22Rv1 (cell line): ENCODE results near the gene RRP36.

Source experiments
- H3K27ac ChIP-seq: fragments of 450-650 bp; 2 replicates; pipeline ENCODE4 v1.5.1; 2017
- CTCF ChIP-seq: fragments of 450-650 bp; IDR thresholded peaks from 2 replicates; pipeline ENCODE4 v1.5.1; 2017; ENCODE audit warnings: mild to moderate bottlenecking
- ZFX ChIP-seq: fragments of 450-650 bp; IDR thresholded peaks from 2 replicates; pipeline ENCODE4 v1.6.1; 2017; ENCODE audit warnings: antibody characterized with exemption, borderline replicate concordance

Gene RRP36

GRCh38 chr6:43009124-43009523 lies 12.3 kb upstream of the RRP36 start:
- TF ChIP-seq ZFX (no peak), CTCF (peak; percentile 57)
- H3K27ac ChIP-seq = no peak overlapping the region

- TF ChIP-seq ZFX (no peak), CTCF (no peak)
- H3K27ac ChIP-seq = no peak overlapping the region
Observed at GRCh38 chr6:43011207-43011606, 10.2 kb upstream of the RRP36 start.

GRCh38 chr6:43012364-43012763 lies 9.1 kb upstream of the RRP36 start:
- H3K27ac ChIP-seq = peak overlapping the region; percentile 72
- TF ChIP-seq ZFX = no peak
- no peak for TF ChIP-seq CTCF

- TF ChIP-seq ZFX (no peak), CTCF (no peak)
- H3K27ac ChIP-seq = peak overlapping the region; percentile 72
Observed at GRCh38 chr6:43013097-43013842, 8.2 kb upstream of the RRP36 start.

GRCh38 chr6:43013843-43014433 lies 7.5 kb upstream of the RRP36 start, which contains the start of the genes KLHDC3 and MEA1:
Gene KLHDC3, plus strand, starts transcription at chr6:43014249. Its CDS starts 2,944 bp downstream, at chr6:43017193.
Gene MEA1, minus strand, starts transcription at chr6:43013946. Its CDS starts 133 bp downstream, at chr6:43013813.
- H3K27ac ChIP-seq = peak within 1 kb of the TSS; percentile 72
- no peak for TF ChIP-seq ZFX
- no peak for TF ChIP-seq CTCF

- TF ChIP-seq ZFX = no peak
- TF ChIP-seq CTCF = no peak
- H3K27ac ChIP-seq = peak overlapping the region; percentile 72
Observed at GRCh38 chr6:43014434-43014909, 7.0 kb upstream of the RRP36 start.
